HG02798 (cell line): ENCODE measurements around the gene FADS1.
A peak's percentile ranks its signal among the peaks of the same experiment; 100 is the strongest.

ENCODE experiments used
- ATAC-seq: cut with Tn5 transposase; IDR thresholded peaks from one replicate; pipeline ENCODE4 v1.9.1; 2021; ENCODE audit warnings: mild to moderate bottlenecking; ENCODE audit not compliant: unreplicated experiment, poor library complexity

Gene FADS1

GRCh38 chr11:61847914-61848581, 31.2 kb upstream of the FADS1 start:
- ATAC-seq: no peak

DNA sequence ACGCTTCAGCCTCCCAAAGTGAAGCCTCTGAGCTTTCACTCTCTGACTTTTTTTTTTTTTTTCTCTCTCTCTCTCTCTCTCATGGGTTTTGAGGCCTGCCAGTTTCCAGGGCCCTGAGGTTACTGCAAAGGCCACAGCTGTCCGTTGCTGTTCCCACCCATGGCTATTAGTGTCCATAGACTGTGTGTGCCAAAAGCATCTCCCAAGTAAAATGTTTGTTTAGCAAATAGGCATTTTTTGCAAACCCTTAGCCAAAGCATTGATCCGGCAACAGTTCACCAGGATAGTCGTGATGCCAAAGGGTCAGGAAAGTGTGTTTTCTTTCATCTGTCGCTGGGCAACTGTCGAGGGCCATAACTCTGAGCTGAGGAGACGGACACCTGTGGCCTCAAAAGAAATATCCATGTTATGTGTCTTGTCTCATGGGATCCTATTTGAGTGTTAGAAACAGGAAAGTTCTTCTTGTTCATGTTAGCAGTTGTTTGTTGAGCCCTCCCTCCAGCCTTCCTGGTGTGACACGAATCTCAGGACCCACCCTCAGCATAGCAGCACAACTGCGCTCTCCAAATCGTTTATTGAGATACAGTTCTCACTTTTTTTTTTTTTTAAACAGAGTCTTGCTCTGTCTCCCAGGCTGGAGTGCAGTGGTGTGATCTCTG, 29.7 kb upstream of the FADS1 start:
- no peak for ATAC-seq

- ATAC-seq: no peak
Measured at GRCh38 chr11:61844909-61845565, 28.2 kb upstream of the FADS1 start.

- ATAC-seq: no peak
Measured at GRCh38 chr11:61842528-61842820, 25.7 kb upstream of the FADS1 start.

GRCh38 chr11:61841636-61842527, 25.1 kb upstream of the FADS1 start:
- ATAC-seq: no peak

GRCh38 chr11:61840371-61840770, 23.6 kb upstream of the FADS1 start:
- ATAC-seq: no peak

DNA sequence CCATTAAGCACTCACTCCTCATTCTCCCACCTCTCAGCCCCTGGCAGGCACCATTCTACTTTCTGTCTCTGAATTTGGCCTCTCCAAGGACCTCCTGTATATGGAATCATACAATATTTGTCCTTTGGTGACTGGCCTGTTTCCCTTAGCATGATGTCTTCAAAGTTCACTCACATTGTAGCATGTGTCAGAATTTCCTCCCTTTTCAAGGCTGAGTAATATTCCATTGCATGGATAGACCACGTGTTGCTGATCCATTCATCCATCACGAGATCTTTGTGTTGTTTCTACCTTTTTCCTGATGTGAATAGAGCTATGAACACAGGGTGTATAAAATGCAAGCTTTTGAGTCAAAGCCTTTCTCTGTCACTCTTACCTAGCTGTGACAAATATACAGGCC, 22.9 kb upstream of the FADS1 start:
- ATAC-seq: no peak

DNA sequence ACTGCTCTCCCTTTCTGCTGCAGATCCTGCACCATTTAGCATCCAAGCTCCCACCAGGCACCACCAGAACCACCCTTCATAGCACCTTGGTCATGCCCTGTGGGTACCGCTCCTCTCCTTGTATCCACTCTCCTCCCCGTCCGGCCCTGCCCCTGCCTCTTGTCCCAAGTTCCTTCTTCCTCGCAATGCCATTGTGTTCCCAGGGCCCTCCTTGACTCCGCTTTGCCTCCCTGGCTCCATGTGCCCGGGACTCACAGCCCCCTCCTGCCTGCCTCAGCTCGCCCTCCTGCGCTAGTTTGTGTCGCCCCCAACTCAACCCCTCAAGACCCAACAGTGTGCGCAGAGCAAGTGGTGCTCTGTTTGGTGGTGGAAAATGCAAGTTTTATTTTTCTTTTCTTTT, 22.1 kb upstream of the FADS1 start:
- ATAC-seq: no peak

- no peak for ATAC-seq
Measured at GRCh38 chr11:61838501-61838900, 21.7 kb upstream of the FADS1 start.

DNA sequence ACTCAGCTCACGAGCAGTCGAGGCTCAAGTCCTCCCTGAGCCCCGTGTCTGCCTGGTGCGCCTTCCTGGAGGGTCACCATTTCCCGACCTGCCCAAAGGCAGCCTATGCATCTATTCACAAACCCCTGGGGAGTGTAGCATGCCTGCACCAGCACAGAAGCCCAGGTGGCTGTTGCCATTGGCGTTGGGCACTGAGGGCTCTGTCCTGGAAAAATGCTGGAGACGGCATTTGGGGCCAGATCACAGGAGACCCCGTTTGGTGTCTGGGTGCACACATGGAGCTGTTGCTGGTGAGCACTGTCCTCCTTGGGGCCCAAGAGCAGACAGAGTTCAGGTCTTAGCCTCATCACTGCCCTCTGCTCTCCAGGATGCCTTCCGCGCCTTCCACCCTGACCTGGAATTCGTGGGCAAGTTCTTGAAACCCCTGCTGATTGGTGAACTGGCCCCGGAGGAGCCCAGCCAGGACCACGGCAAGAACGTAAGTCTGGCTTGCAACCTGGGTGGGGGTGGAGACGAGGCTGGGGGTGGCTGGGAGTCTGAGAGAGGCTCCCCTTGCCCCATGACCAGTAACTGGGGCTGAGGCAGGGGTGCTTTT, 20.7 kb upstream of the FADS1 start:
- no peak for ATAC-seq

DNA sequence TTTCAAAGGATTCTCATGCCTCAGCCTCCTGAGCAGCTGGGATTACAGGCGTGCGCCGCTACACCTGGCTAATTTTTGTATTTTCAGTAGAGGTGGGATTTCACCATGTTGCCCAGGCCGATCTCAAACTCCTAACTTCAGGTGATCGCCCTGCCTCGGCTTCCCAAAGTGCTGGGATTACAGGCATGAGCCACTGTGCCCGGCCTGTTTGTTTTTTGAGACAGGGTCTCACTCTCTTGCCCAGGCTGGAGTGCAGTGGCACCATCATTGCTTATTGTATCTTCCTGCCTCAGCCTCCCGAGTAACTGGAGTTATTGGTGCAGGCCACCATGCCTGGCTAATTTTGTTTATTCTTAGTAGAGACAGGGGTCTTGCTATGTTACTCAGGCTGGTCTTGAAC, 19.4 kb upstream of the FADS1 start:
- no peak for ATAC-seq

DNA sequence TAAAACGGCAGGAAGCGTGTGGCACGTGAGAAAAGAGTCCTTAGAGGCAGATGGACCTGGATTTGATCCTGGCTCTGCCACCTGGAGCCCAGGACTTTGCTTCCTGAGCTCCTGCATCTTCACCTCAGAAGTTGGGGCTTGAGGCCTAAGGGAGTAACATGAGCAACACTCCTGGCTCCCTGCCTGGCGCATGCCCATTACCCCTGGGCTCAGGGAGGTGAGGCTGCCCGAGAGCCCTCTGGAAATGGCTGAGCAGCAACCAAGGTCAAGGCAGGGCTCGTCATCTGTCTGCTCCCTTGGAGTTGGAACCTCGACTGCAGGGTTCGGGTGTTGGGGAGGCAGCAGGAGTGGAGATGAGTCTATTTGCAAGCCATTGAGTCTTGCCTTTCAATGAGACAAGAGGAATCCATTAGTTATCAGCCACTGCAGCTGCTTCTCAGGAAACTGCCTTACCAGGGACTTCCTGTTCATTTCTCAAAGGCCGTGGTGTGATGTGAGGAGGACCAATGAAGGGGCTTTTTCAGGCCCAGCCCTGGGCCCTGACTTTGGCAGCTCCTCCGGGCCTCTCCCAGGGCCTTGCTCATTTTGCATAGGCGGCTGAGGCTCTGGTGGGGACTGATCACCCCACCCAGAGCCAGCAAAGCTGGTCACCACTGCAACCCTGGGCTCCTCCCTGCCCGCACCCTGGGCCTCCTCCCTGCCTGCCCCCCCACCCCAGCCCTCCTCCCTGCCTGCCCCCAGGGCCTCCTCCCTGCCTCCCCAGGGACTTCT, 17.7 kb upstream of the FADS1 start:
- ATAC-seq: peak; percentile 88

DNA sequence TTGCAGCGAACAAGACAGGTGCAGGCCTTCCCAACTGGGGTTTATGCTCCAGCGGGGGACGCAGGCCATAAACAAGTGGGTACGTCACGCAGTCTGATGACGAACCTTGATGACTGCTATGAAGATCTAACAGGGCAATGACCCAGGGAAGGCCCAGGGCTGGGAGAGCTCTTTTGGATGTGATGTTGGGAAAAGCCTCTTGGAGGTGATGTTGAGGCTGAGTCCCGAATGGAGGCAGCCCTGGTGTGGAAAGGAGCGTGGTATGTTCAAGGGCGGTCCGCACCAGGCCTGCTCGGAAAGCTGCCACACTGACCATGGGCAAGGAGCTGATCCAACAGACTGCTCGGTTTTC, 17.1 kb upstream of the FADS1 start:
- no peak for ATAC-seq

- ATAC-seq: no peak
Measured at GRCh38 chr11:61833471-61833870, 16.7 kb upstream of the FADS1 start.

GRCh38 chr11:61832754-61833153, 16.0 kb upstream of the FADS1 start:
- no peak for ATAC-seq

GRCh38 chr11:61832207-61832606, 15.4 kb upstream of the FADS1 start:
- no peak for ATAC-seq

DNA sequence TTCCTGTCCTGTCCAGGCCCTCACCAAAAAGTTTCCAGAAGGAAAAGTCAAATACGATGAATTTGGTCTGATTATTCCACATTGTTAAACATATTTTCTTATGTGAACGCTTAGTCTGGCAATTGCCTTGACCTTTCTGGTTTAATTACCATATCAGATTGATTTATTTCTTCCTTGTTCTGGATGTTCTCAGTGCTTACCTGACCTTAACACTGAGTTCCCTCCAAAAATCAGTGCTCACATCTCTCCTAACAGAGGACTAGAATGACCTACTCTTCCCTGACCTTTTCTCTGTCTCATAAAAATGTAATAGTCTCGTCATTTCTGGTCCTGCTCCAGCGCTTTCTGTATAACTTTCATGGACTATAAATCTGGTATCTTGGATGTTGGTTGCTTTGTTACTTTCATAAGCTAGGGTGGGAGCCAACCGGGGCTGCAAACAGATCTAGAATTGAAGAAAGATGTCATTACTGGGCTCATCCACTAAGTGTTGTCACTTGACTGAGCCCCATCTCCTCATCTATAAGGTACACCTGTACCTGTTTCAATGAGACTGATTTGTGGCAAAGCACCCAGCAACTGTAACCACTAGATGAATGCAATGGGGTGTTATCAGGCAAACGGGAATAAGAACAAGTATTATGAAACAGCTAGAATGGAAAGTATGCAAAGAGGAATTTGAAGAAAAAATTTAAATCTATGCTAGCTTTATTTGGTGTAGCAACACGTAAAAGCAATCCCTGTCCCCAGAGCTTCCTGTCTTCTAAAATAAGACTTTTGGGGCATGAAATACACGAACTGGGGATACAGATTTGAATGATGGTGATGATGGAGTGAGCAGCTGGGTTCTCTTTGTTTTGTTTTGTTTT, 13.7 kb upstream of the FADS1 start:
- no peak for ATAC-seq

DNA sequence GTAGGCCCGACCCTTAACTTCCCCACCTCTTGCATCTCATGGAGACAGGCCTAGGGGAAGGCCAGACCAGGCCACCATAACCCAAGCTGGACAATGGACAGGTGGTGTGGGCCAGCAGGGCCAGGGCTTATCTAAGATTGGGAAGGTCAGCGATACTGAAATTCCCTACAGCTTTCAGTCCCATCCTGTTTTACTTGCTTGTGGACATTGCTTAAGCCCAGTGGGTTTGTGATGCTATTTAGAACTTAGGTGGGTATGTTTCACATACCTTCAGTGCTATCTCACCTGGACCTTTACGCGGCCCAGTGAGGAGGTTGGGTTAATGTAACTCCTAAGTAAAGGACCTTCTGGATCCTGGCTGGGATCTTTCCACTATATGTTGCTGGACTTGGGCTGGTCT, 13.0 kb upstream of the FADS1 start:
- no peak for ATAC-seq
